22Rv1 (cell line): ENCODE measurements around the gene BIRC5.

Source experiments
- CTCF ChIP-seq: fragments of 450-650 bp; IDR thresholded peaks from 2 replicates; pipeline ENCODE4 v1.5.1; 2017; ENCODE audit warnings: mild to moderate bottlenecking
- ZFX ChIP-seq: fragments of 450-650 bp; IDR thresholded peaks from 2 replicates; pipeline ENCODE4 v1.6.1; 2017; ENCODE audit warnings: antibody characterized with exemption, borderline replicate concordance

GRCh38 chr17:78223061-78223460 is 9.0 kb downstream of the BIRC5 start:
- no peak for TF ChIP-seq CTCF
- TF ChIP-seq ZFX, result no peak
